ENCODE data around the gene VAV1. TPM values are rescaled to one million over a fixed set of nuclear protein-coding genes. Genes with fewer than 3 reads are reported as not detected.

VAV1 gene
- total and polyA plus RNA-seq, 2 of the 13 experiments (the other 11 are each of a cell fraction or from before 2014, with no cell fraction given): not detected

- TF ChIP-seq HNF4A (CRISPR knock-in tag; IDR thresholded peaks at IDR 0.05) (no peak), ZMYM4 (CRISPR knock-in tag; IDR thresholded peaks at IDR 0.05) (no peak)
These were observed 11.9 kb upstream of the VAV1 start (continued) for GRCh38 chr19:6760606-6761005.

- ChIA-PET POLR2A (interaction anchor here (1.8 to 1.9 kb wide), 2 partner anchors 9 to 40 kb away, joined by 4 to 8 read pairs; partner anchors contain the start of gene C3), CTCF (ENCODE audit: low intra/inter-chr PET ratio, low total read pairs) (no interaction called here)
- no peak overlapping the region for H3K9ac ChIP-seq (ENCODE audit: insufficient read depth, low read depth, low read length)
- H3K4me3 ChIP-seq (replicated peaks in 1 of 3; ENCODE audit: insufficient read depth in 1 of 3, low read depth in 2 of 3, low read length in 3 of 3): no peak overlapping the region
- in situ Hi-C loops (cut with HindIII; ENCODE audit: extremely low pct_ligation_motif_present, low pct_unique_long_range_greater_than_20kb) (no loop called here), intact Hi-C loops (cut with micrococcal nuclease; ENCODE audit: unreplicated experiment) (no loop called here)
- WGBS (ENCODE audit: low lambda C conversion rate): 80% methylated on average over 4 of the region's 4 CpGs
- H3K27me3 ChIP-seq (ENCODE audit: control insufficient read depth in 1 of 2, insufficient read depth in 2 of 2, low read length in 2 of 2): no peaks in the 10 kb centered on the region
- no peaks in the 10 kb centered on the region for H3K79me2 ChIP-seq (ENCODE audit: insufficient read depth, low read length)
- no peaks in the 10 kb centered on the region for H3K36me3 ChIP-seq (replicated peaks in 1 of 2; ENCODE audit: control insufficient read depth in 1 of 2, insufficient read depth in 2 of 2, low read length in 2 of 2)
- FAIRE-seq: no peak
- no peak for TF ChIP-seq GLMP (CRISPR knock-in tag; IDR thresholded peaks at IDR 0.05; ENCODE audit: borderline replicate concordance)
- TF ChIP-seq MYNN (CRISPR knock-in tag; IDR thresholded peaks at IDR 0.05; ENCODE audit: low read depth): no peak
- peak; percentile 41; the same call in 1 of the 2 replicates for TF ChIP-seq USF2 (IDR thresholded peaks at IDR 0.05; ENCODE audit: low read depth, low read length)
- peak; percentile 72; the same call in 1 of the 2 replicates for TF ChIP-seq USF2 (CRISPR knock-in tag; IDR thresholded peaks at IDR 0.05; ENCODE audit: borderline replicate concordance)
- peak; percentile 75 for TF ChIP-seq NFYC (CRISPR knock-in tag; IDR thresholded peaks at IDR 0.05)
- no peak for TF ChIP-seq SMAD3 (CRISPR knock-in tag; IDR thresholded peaks at IDR 0.05)
- TF ChIP-seq ZNF572 (CRISPR knock-in tag; IDR thresholded peaks at IDR 0.05): no peak
- TF ChIP-seq SIX4 (CRISPR knock-in tag; IDR thresholded peaks at IDR 0.05): no peak
- no peak for TF ChIP-seq MLLT10 (CRISPR knock-in tag; IDR thresholded peaks at IDR 0.05)
- peak; percentile 95 for TF ChIP-seq RBAK (CRISPR knock-in tag; IDR thresholded peaks at IDR 0.05)
- TF ChIP-seq ZNF12 (CRISPR knock-in tag; IDR thresholded peaks at IDR 0.05): peak; percentile 69; the same call in 1 of the 2 replicates
- TF ChIP-seq HCFC1 (IDR thresholded peaks at IDR 0.05; ENCODE audit: low read depth, low read length): peak; percentile 53; the same call in 1 of the 2 replicates
- peak; percentile 94 for TF ChIP-seq THAP11 (CRISPR knock-in tag; IDR thresholded peaks at IDR 0.05)
- TF ChIP-seq ZNF274 (CRISPR knock-in tag; IDR thresholded peaks at IDR 0.05): no peak
- peak; percentile 67 for TF ChIP-seq NFYB (CRISPR knock-in tag; IDR thresholded peaks at IDR 0.05)
- TF ChIP-seq ZNF143 (CRISPR knock-in tag; IDR thresholded peaks at IDR 0.05): peak; percentile 86
- no peak overlapping the region for H3K27ac ChIP-seq (ENCODE audit: extremely low read length, insufficient read depth, low read length)
- H3K4me1 ChIP-seq (ENCODE audit: insufficient read depth, low read length): peaks cover 28% of the 10 kb centered on the region
- DNase-seq (ENCODE audit: low spot score): peak; percentile 28
- no peak; the same call in 2 of the 3 replicates for ATAC-seq
- H4K20me1 ChIP-seq (ENCODE audit: insufficient read depth, low read length): no peaks in the 10 kb centered on the region
- H3K9me3 ChIP-seq (ENCODE audit: low read length): no peaks in the 10 kb centered on the region
- H2AFZ ChIP-seq (ENCODE audit: low read length): no peak overlapping the region
- BruUV-seq (replicated peaks): no TSS peak
- no peak overlapping the region for H3K4me2 ChIP-seq (ENCODE audit: low read depth, low read length)
These were observed 11.3 kb upstream of the VAV1 start for GRCh38 chr19:6761053-6761676.
